Measurements from ENCODE around the gene STAT3.

Gene STAT3

GRCh38 chr17:42271006-42271778 is 117.0 kb downstream of the STAT3 start:
- TF ChIP-seq TOX (CRISPR knock-in tag; IDR thresholded peaks at IDR 0.05; ENCODE audit: borderline replicate concordance) (no peak), BACH2 (CRISPR knock-in tag; IDR thresholded peaks at IDR 0.05; ENCODE audit: borderline replicate concordance) (no peak), RARB (CRISPR knock-in tag; IDR thresholded peaks at IDR 0.05) (no peak), ISL1 (CRISPR knock-in tag; IDR thresholded peaks at IDR 0.05) (no peak), TSHZ2 (CRISPR knock-in tag; IDR thresholded peaks at IDR 0.05) (no peak), GLIS3 (CRISPR knock-in tag; IDR thresholded peaks at IDR 0.05) (no peak), PATZ1 (CRISPR knock-in tag; IDR thresholded peaks at IDR 0.05; ENCODE audit: borderline replicate concordance) (no peak), TCF4 (CRISPR knock-in tag; IDR thresholded peaks at IDR 0.05; ENCODE audit: borderline replicate concordance) (no peak), ZFP30 (CRISPR knock-in tag; IDR thresholded peaks at IDR 0.05) (no peak), ZNF8 (CRISPR knock-in tag; IDR thresholded peaks at IDR 0.05) (no peak), ESRRG (CRISPR knock-in tag; IDR thresholded peaks at IDR 0.05) (no peak), CSDC2 (CRISPR knock-in tag; IDR thresholded peaks at IDR 0.05) (no peak), ZNF70 (CRISPR knock-in tag; IDR thresholded peaks at IDR 0.05) (no peak), SNAI2 (CRISPR knock-in tag; IDR thresholded peaks at IDR 0.05) (no peak), ZC3H10 (CRISPR knock-in tag; IDR thresholded peaks at IDR 0.05) (no peak), CSRNP3 (CRISPR knock-in tag; IDR thresholded peaks at IDR 0.05) (no peak), OSR1 (CRISPR knock-in tag; IDR thresholded peaks at IDR 0.05) (no peak)
- TF ChIP-seq, protein P1, sequence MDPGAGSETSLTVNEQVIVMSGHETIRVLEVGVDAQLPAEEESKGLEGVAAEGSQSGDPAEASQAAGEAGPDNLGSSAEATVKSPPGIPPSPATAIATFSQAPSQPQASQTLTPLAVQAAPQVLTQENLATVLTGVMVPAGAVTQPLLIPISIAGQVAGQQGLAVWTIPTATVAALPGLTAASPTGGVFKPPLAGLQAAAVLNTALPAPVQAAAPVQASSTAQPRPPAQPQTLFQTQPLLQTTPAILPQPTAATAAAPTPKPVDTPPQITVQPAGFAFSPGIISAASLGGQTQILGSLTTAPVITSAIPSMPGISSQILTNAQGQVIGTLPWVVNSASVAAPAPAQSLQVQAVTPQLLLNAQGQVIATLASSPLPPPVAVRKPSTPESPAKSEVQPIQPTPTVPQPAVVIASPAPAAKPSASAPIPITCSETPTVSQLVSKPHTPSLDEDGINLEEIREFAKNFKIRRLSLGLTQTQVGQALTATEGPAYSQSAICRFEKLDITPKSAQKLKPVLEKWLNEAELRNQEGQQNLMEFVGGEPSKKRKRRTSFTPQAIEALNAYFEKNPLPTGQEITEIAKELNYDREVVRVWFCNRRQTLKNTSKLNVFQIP (CRISPR knock-in tag; IDR thresholded peaks at IDR 0.05; ENCODE audit: borderline replicate concordance, low read depth), result no peak
- no peak for ATAC-seq

DNA sequence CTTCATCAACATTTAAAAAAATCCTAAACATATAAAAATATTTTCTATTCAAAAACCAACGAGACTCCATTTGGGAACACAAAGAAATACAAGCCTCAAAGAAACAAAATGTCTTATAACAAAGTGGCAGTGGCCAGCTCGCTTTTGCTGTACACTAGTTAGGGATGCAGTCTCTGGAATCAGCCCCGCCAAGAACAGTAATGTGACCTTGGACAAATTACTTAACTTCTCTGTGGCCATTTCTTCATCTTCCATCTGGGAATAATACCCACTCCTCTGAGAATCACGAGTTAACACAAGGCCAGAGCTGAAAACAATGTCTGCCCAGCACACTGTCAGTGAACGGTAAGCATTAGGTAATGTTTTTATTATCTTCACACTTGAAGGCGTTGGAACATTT is 117.6 kb downstream of the STAT3 start:
- ATAC-seq, result no peak
- TF ChIP-seq BACH2 (CRISPR knock-in tag; IDR thresholded peaks at IDR 0.05; ENCODE audit: borderline replicate concordance) (no peak), ZFP30 (CRISPR knock-in tag; IDR thresholded peaks at IDR 0.05) (no peak), ESRRG (CRISPR knock-in tag; IDR thresholded peaks at IDR 0.05) (no peak), PPARA (CRISPR knock-in tag; IDR thresholded peaks at IDR 0.05; ENCODE audit: borderline replicate concordance) (no peak), ZFP3 (CRISPR knock-in tag; IDR thresholded peaks at IDR 0.05) (no peak), ARNTL (CRISPR knock-in tag; IDR thresholded peaks at IDR 0.05; ENCODE audit: borderline replicate concordance, low read depth) (no peak), ZNF8 (CRISPR knock-in tag; IDR thresholded peaks at IDR 0.05) (no peak), CSRNP3 (CRISPR knock-in tag; IDR thresholded peaks at IDR 0.05) (no peak), ZC3H10 (CRISPR knock-in tag; IDR thresholded peaks at IDR 0.05) (no peak), TCF4 (CRISPR knock-in tag; IDR thresholded peaks at IDR 0.05; ENCODE audit: borderline replicate concordance) (no peak), ZNF70 (CRISPR knock-in tag; IDR thresholded peaks at IDR 0.05) (no peak), TOX (CRISPR knock-in tag; IDR thresholded peaks at IDR 0.05; ENCODE audit: borderline replicate concordance) (no peak), OSR1 (CRISPR knock-in tag; IDR thresholded peaks at IDR 0.05) (no peak)
- TF ChIP-seq, protein P2, sequence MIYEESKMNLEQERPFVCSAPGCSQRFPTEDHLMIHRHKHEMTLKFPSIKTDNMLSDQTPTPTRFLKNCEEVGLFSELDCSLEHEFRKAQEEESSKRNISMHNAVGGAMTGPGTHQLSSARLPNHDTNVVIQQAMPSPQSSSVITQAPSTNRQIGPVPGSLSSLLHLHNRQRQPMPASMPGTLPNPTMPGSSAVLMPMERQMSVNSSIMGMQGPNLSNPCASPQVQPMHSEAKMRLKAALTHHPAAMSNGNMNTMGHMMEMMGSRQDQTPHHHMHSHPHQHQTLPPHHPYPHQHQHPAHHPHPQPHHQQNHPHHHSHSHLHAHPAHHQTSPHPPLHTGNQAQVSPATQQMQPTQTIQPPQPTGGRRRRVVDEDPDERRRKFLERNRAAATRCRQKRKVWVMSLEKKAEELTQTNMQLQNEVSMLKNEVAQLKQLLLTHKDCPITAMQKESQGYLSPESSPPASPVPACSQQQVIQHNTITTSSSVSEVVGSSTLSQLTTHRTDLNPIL (CRISPR knock-in tag; IDR thresholded peaks at IDR 0.05; ENCODE audit: low read depth), result no peak
- TF ChIP-seq, protein P1 (CRISPR knock-in tag; IDR thresholded peaks at IDR 0.05; ENCODE audit: borderline replicate concordance, low read depth), result no peak

Data from SK-N-SH treated with all-trans-retinoic acid at 6 μM for 48 hours (cell line).